Measurements from ENCODE around the gene NCKAP5L.

- TF ChIP-seq CTCF (conservative IDR thresholded peaks at IDR 0.05; ENCODE audit: low read depth, low read length) (no peak), EZH2 (IDR thresholded peaks at IDR 0.05; ENCODE audit: borderline replicate concordance, low read depth, low read length, poor library complexity, severe bottlenecking) (no peak)
Observed at GRCh38 chr12:49792181-49792970, 35.8 kb downstream of the NCKAP5L start.
